HUES6 (cell line): ENCODE results near the gene ANAPC2.

Experiments used
- H3K27ac ChIP-seq: 2 replicates; pipeline ENCODE4 v1.7.0; 2013; ENCODE audit warnings: low read depth, mild to moderate bottlenecking, low read length, inconsistent platforms
- H3K27me3 ChIP-seq: 2 replicates; pipeline ENCODE4 v1.6.1; 2013; ENCODE audit warnings: low read length; ENCODE audit not compliant: control insufficient read depth, insufficient read depth
- H3K36me3 ChIP-seq: 2 replicates; pipeline ENCODE4 v1.6.1; 2013; ENCODE audit warnings: low read length; ENCODE audit not compliant: control insufficient read depth, insufficient read depth
- H3K4me1 ChIP-seq: 2 replicates; pipeline ENCODE4 v1.6.1; 2013; ENCODE audit warnings: low read length; ENCODE audit not compliant: control insufficient read depth, insufficient read depth
- H3K4me3 ChIP-seq: 2 replicates; pipeline ENCODE4 v1.5.1; 2013; ENCODE audit warnings: low read depth, low read length
- H3K9ac ChIP-seq: one replicate; pipeline ENCODE4 v1.6.1; 2013; ENCODE audit warnings: mild to moderate bottlenecking, low read length
- H3K9me3 ChIP-seq: 2 replicates; pipeline ENCODE4 v1.6.1; 2013; ENCODE audit warnings: low read depth, low read length; ENCODE audit not compliant: control insufficient read depth, insufficient read depth

The ANAPC2 gene

GRCh38 chr9:137231372-137232039 is 43.1 kb upstream of the ANAPC2 start:
- Histone ChIP-seq H3K9ac (no peak overlapping the region), H3K36me3 (no peaks in the 10 kb centered on the region), H3K4me1 (peaks cover 17% of the 10 kb centered on the region)

DNA sequence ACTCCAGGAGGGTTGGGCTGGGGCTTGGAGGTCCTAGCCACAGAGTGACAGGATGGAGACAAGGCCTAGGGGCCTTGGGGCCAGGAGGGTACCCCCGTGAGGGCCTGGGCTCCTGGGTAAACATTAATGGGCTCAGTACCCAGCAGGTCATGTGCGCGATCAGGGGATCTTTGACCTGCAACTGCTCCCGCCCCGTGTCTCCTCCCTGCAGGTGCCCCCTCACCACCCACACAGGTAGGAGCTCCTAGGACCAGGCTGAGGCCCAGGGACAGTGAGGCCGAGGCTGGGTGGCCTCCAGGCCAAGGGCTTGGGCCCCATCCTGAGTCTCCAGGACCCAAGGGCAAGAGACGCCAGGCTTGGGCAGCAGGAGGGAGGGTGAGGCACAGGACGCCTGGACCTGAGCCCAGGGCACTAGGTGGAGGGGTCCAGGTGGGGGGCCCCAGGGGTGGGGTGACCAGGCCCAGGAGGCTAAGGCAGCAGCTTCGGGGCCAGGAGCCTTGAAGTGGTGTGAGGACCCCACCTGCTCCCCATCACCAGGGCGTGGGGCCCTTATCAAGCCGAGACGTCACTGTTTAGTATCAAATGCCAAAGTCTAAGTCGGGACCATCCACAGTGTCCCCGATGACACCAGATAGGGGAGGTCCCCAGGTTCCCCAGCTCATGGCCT is 42.5 kb upstream of the ANAPC2 start, which contains the start of gene SLC34A3:
Gene SLC34A3, plus strand, starts transcription at position 197 of the 667 bp plus-strand sequence. CDS start 802 bp downstream, outside the sequence.
- Histone ChIP-seq H3K9me3 (no peaks in the 10 kb centered on the region), H3K9ac (no peak within 1 kb of the TSS), H3K4me3 (no peak within 1 kb of the TSS), H3K4me1 (peaks cover 11% of the 10 kb centered on the region), H3K36me3 (no peaks in the 10 kb centered on the region), H3K27me3 (no peaks in the 10 kb centered on the region), H3K27ac (no peak within 1 kb of the TSS)

More at GRCh38 chr9:137231372-137232039, 43.1 kb upstream of the ANAPC2 start:
- no peak overlapping the region for H3K4me3 ChIP-seq
- H3K27me3 ChIP-seq = no peaks in the 10 kb centered on the region
- H3K27ac ChIP-seq = no peak overlapping the region
- H3K9me3 ChIP-seq = no peaks in the 10 kb centered on the region

DNA sequence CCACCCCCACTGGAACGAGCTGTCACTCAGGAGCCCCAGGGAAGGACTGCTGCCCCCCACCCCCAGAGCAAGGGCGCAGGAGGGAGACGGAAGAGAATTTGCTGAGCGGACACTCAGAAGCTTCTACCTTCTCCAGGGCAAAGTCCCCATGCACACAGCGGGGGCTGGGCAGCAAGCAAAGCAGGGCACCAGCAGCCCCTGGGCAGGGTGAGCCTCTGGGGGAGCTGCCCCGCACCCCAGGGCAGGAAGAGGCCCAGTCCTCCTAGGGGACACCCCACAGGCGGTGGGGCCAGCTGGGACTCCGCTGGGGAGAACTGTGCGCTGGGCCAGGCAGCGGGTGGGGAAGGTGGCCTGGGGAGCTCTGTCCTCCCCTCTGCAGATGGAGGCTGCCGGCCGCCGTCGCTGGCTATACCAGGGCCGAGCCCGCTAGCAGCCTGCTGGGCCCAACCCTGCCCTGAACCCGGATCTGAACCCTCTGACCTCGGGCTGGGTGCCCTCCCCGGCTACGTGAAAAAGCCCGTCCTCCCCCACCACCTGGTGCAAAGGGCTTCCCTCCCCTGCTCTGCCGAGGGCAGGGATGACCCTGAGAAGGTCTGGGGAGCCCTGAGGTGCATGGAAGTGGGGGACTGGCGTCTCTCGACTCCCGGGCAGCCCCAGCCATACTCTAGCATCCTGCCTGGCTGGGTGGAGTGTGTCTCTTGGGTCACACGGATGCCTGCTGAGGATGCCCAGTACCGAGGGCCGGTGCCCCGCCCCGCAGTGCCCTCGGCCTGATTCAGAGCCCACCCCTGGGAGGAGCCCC is 41.7 kb upstream of the ANAPC2 start:
- Histone ChIP-seq H3K9me3 (no peaks in the 10 kb centered on the region), H3K9ac (no peak overlapping the region), H3K4me3 (no peak overlapping the region), H3K27ac (no peak overlapping the region), H3K4me1 (peaks cover 10% of the 10 kb centered on the region), H3K36me3 (no peaks in the 10 kb centered on the region), H3K27me3 (no peaks in the 10 kb centered on the region)

GRCh38 chr9:137228968-137229896 is 40.9 kb upstream of the ANAPC2 start:
- no peak overlapping the region for H3K27ac ChIP-seq
- H3K36me3 ChIP-seq = no peaks in the 10 kb centered on the region
- no peak overlapping the region for H3K9ac ChIP-seq
- H3K4me1 ChIP-seq = peaks cover 10% of the 10 kb centered on the region
- no peaks in the 10 kb centered on the region for H3K9me3 ChIP-seq
- no peaks in the 10 kb centered on the region for H3K27me3 ChIP-seq
- no peak overlapping the region for H3K4me3 ChIP-seq

GRCh38 chr9:137228506-137228967 is 40.2 kb upstream of the ANAPC2 start:
- Histone ChIP-seq H3K4me3 (no peak overlapping the region), H3K36me3 (no peaks in the 10 kb centered on the region), H3K4me1 (peaks cover 10% of the 10 kb centered on the region), H3K9me3 (no peaks in the 10 kb centered on the region), H3K27me3 (no peaks in the 10 kb centered on the region), H3K27ac (no peak overlapping the region), H3K9ac (no peak overlapping the region)

GRCh38 chr9:137227853-137228505 is 39.6 kb upstream of the ANAPC2 start:
- no peaks in the 10 kb centered on the region for H3K36me3 ChIP-seq
- peaks cover 1% of the 10 kb centered on the region; the same call in 1 of the 2 replicates for H3K27me3 ChIP-seq
- H3K9ac ChIP-seq = no peak overlapping the region
- H3K4me1 ChIP-seq = peaks cover 11% of the 10 kb centered on the region
- H3K27ac ChIP-seq = no peak overlapping the region
- no peak overlapping the region for H3K4me3 ChIP-seq
- H3K9me3 ChIP-seq = no peaks in the 10 kb centered on the region

DNA sequence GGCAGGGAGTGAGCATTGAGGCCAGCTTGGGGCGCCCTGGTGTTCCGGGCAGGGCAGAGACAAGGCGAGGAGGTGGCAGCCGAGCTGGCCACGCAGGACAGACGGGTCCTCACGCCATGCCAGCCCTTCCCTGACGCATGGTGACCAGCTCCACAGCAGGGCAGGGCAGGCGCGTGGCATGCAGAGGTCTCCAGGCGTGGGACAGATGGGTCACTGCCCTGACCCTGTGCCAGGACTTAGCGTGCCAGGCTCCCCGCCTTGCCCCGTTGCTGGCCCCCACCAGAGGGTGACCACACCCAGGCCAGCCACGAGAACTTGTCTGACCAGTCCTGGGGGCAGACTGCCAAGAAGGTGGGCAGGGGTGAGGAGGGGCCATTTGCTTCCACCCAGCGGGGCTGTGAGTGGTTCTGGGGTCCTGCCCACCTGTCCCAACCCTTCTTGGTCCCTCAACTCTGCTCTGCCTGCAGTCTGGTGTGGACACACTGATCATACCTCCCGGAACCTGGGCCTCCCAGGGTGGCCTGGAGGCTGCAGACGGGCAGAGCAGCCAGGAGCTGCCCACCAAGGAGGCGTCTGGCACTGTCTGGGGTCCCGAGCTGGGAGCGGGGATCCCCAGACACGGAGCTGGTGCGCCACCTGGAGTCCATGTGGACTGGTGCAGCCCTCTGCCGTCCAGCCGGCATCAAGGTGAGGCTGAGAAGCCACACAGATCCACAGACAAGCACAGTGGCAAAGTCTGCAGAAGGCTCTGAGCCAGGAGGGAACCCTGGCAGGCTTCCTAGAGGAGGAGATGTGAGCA is 38.9 kb upstream of the ANAPC2 start, which contains the start of gene RNF224:
Gene RNF224, plus strand, starts transcription at position 449 of the 799 bp plus-strand sequence. CDS start 834 bp downstream, outside the sequence.
- H3K27me3 ChIP-seq = peaks cover 9% of the 10 kb centered on the region
- H3K4me1 ChIP-seq = peaks cover 15% of the 10 kb centered on the region
- no peak within 1 kb of the TSS for H3K4me3 ChIP-seq
- no peak within 1 kb of the TSS for H3K27ac ChIP-seq
- H3K9me3 ChIP-seq = no peaks in the 10 kb centered on the region
- H3K36me3 ChIP-seq = no peaks in the 10 kb centered on the region
- peak within 1 kb of the TSS; percentile 17 for H3K9ac ChIP-seq

DNA sequence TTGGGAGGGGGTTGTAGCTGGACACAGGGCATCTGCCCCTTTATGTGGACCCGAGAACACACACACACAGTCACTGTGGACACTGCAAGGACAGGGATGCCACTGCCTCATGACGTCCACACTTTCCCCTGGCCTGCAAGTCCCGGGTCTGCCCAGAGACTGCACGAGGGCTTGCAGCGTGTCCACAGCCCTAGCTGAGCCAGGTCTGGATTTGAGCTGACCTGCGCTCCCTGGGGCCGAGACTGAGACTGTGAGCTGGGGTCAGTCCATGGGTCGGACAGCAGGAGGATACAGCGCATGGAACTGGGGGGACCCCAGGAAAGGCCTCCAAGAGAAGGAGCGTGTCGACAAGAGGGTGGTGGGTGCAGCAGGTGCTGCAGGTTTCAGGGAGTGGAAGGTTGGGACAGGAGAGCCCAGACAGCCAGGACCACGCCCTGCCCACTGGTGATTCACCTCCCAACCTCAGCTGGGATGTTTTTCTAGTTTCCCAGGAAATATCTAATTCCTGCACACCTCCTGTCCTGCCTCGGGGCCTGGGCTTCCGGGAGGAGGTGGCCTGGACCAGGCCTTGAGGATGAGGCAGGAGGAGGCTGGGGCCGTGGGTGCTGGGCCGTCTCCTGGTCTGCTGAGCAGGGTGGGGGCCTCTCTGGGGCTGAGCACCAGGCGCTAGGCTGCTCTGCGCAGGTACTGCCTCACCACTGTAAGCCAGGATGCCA is 38.1 kb upstream of the ANAPC2 start:
- Histone ChIP-seq H3K36me3 (no peaks in the 10 kb centered on the region), H3K9ac (peak overlapping the region; percentile 17), H3K4me1 (peaks cover 15% of the 10 kb centered on the region), H3K27ac (no peak overlapping the region), H3K4me3 (no peak overlapping the region), H3K27me3 (peaks cover 9% of the 10 kb centered on the region), H3K9me3 (no peaks in the 10 kb centered on the region)

GRCh38 chr9:137225699-137226331 is 37.5 kb upstream of the ANAPC2 start:
- Histone ChIP-seq H3K4me1 (peaks cover 15% of the 10 kb centered on the region), H3K9me3 (no peaks in the 10 kb centered on the region), H3K27ac (no peak overlapping the region), H3K9ac (peak overlapping the region; percentile 17), H3K36me3 (no peaks in the 10 kb centered on the region), H3K27me3 (peaks cover 9% of the 10 kb centered on the region), H3K4me3 (no peak overlapping the region)
